Prostate gland (tissue), 2 donors: ENCODE results near the gene NDUFB11.

Source experiments
- POLR2AphosphoS5 ChIP-seq: sonication (generic); formaldehyde crosslinking; IDR thresholded peaks from one replicate; pipeline ENCODE4 v1.6.1; 2017; ENCODE audit warnings: antibody characterized with exemption
- TF ChIP-seq, protein P1 (sequence below), 4 experiments: fragments of 200-600 bp in 2 of 4; fragments of 450-650 bp in 2 of 4; sonication (generic) in 2 of 4; IDR thresholded peaks; 1 replicate in 3 of 4; 2 replicates in 1 of 4; pipeline ENCODE4 v1.5.1; 2016 to 2019; ENCODE audit warnings: antibody characterized with exemption in 4 of 4, mild to moderate bottlenecking in 2 of 4, moderate library complexity in 2 of 4

DNA sequence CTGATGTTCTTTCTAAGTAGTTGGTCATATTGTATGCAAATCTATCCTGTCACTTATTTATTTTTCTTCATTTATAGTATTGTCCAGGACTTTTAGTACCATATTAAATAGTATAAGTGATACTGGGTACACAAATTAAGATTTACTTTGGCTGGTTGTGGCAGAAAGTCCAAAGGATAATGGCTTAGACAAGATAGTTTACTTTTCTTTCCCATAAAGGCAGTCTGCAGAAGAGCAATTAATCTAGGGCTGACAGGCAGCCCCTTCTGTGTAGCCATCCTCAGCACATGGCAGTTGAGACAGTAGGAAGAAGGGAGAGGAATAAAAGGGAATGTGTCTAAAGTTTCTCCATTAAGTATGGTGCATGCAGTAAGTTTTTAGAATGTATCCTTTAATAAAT, 6.9 kb upstream of the NDUFB11 start:
- peak; percentile 72 for TF ChIP-seq POLR2AphosphoS5
- TF ChIP-seq, protein P1, sequence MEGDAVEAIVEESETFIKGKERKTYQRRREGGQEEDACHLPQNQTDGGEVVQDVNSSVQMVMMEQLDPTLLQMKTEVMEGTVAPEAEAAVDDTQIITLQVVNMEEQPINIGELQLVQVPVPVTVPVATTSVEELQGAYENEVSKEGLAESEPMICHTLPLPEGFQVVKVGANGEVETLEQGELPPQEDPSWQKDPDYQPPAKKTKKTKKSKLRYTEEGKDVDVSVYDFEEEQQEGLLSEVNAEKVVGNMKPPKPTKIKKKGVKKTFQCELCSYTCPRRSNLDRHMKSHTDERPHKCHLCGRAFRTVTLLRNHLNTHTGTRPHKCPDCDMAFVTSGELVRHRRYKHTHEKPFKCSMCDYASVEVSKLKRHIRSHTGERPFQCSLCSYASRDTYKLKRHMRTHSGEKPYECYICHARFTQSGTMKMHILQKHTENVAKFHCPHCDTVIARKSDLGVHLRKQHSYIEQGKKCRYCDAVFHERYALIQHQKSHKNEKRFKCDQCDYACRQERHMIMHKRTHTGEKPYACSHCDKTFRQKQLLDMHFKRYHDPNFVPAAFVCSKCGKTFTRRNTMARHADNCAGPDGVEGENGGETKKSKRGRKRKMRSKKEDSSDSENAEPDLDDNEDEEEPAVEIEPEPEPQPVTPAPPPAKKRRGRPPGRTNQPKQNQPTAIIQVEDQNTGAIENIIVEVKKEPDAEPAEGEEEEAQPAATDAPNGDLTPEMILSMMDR (IDR thresholded peaks at IDR 0.05), result no peak
